H1 (cell line): ENCODE measurements around the gene TMEM252. TPM values are rescaled to one million over a fixed set of nuclear protein-coding genes. Genes with fewer than 3 reads are reported as not detected.
A peak's percentile ranks its signal among the peaks of the same experiment; 100 is the strongest.

Experiments used
- CTCF ChIA-PET: fragments of 300-600 bp; sonication (Branson Sonifier 250); formaldehyde crosslinking; loops from one replicate; lab custom pipeline; 2021; ENCODE audit not compliant: partially characterized antibody; lab: Charles Lee
- POLR2A ChIA-PET: fragments of 300-600 bp; sonication (Branson Sonifier 250); formaldehyde crosslinking; loops from one replicate; lab custom pipeline; 2021; ENCODE audit warnings: inconsistent platforms; ENCODE audit not compliant: partially characterized antibody; lab: Charles Lee
- DNase-seq, 2 experiments: peaks; one replicate each; pipeline versions ENCODE4 v3.0.0 to v3.0.0-alpha.2; 2010 to 2022; ENCODE audit warnings: low spot score in 2 of 2, low read depth in 1 of 2, mixed read lengths in 1 of 2
- FAIRE-seq: peaks from 2 replicates; lab custom pipeline; 2011; peaks lifted over from hg19 to GRCh38; lab: Jason Lieb, UNC
- H2AFZ ChIP-seq: 2 replicates; pipeline ENCODE4 v1.8.1; 2012; ENCODE audit warnings: low read length, inconsistent platforms
- H2AK5ac ChIP-seq: 2 replicates; pipeline ENCODE4 v1.6.1; 2013; ENCODE audit warnings: low read depth, low read length
- H2BK120ac ChIP-seq: replicated peaks from 2 replicates; pipeline ENCODE3; 2013; ENCODE audit warnings: low read depth, low read length, inconsistent platforms
- H2BK12ac ChIP-seq: 2 replicates; pipeline ENCODE4 v1.6.1; 2013; ENCODE audit warnings: low read depth, low read length
- H2BK15ac ChIP-seq: 2 replicates; pipeline ENCODE4 v1.6.1; 2013; ENCODE audit warnings: low read length
- H2BK20ac ChIP-seq: 2 replicates; pipeline ENCODE4 v1.6.1; 2013; ENCODE audit warnings: low read length
- H2BK5ac ChIP-seq: 2 replicates; pipeline ENCODE4 v1.6.1; 2013; ENCODE audit warnings: low read depth, low read length
- H3K14ac ChIP-seq: 2 replicates; pipeline ENCODE4 v1.6.1; 2013; ENCODE audit warnings: inconsistent platforms; ENCODE audit not compliant: insufficient read length
- H3K18ac ChIP-seq: 2 replicates; pipeline ENCODE4 v1.6.1; 2013; ENCODE audit warnings: low read length; ENCODE audit errors: extremely low read depth
- H3K23ac ChIP-seq: 2 replicates; pipeline ENCODE4 v1.6.1; 2013; ENCODE audit warnings: inconsistent platforms; ENCODE audit not compliant: insufficient read length
- H3K23me2 ChIP-seq: 2 replicates; pipeline ENCODE4 v1.6.1; 2013; ENCODE audit warnings: low read depth, low read length
- H3K27ac ChIP-seq: 2 replicates; pipeline ENCODE4 v1.6.1; 2011; ENCODE audit warnings: low read depth, low read length, inconsistent platforms
- H3K27me3 ChIP-seq, 4 experiments: replicated peaks in 1 of 4; 1 replicate in 1 of 4; 2 replicates in 3 of 4; pipeline versions ENCODE4 v1.6.1 to v1.8.1; 2011 to 2013; ENCODE audit warnings: low read length in 3 of 4, mild to moderate bottlenecking in 3 of 4, inconsistent platforms in 2 of 4, mixed read lengths in 2 of 4, moderate library complexity in 1 of 4; ENCODE audit not compliant: control insufficient read depth in 3 of 4, insufficient read depth in 3 of 4; ENCODE audit errors: extremely low read depth in 1 of 4
- H3K36me3 ChIP-seq, 4 experiments: 2 replicates each; pipeline versions ENCODE4 v1.6.1 to v1.8.1; 2011 to 2013; ENCODE audit warnings: mild to moderate bottlenecking in 4 of 4, low read length in 3 of 4, moderate library complexity in 2 of 4, control low read depth in 1 of 4, inconsistent platforms in 1 of 4; ENCODE audit not compliant: insufficient read depth in 4 of 4, control insufficient read depth in 2 of 4
- H3K4ac ChIP-seq: replicated peaks from 2 replicates; pipeline ENCODE3; 2013; ENCODE audit warnings: low read length, low read depth, mixed read lengths, inconsistent platforms; ENCODE audit not compliant: insufficient read length
- H3K4me1 ChIP-seq, 4 experiments: replicated peaks in 1 of 4; 1 replicate in 1 of 4; 2 replicates in 3 of 4; pipeline versions ENCODE4 v1.6.1 to v1.8.1; 2011 to 2013; ENCODE audit warnings: low read length in 3 of 4, inconsistent platforms in 2 of 4, mixed read lengths in 1 of 4; ENCODE audit not compliant: insufficient read depth in 4 of 4, control insufficient read depth in 3 of 4
- H3K4me2 ChIP-seq, 2 experiments: 2 replicates each; pipeline versions ENCODE4 v1.6.1 to v1.8.1; 2011 to 2013; ENCODE audit warnings: low read depth in 2 of 2, low read length in 2 of 2, control low read depth in 1 of 2, inconsistent platforms in 1 of 2, mild to moderate bottlenecking in 1 of 2; ENCODE audit not compliant: insufficient read depth in 1 of 2
- H3K4me3 ChIP-seq, 4 experiments: fragments of 200-600, 300-600 bp in 1 of 4; sonication (generic), shearing (Covaris generic), sonication (Bioruptor Twin) in 1 of 4; 2 replicates each; pipeline versions ENCODE4 v1.5.1 to v1.8.1; 2011 to 2016; ENCODE audit warnings: low read length in 4 of 4, low read depth in 3 of 4, control low read depth in 2 of 4, inconsistent platforms in 2 of 4, mild to moderate bottlenecking in 2 of 4, mixed read lengths in 1 of 4, moderate library complexity in 1 of 4; ENCODE audit not compliant: insufficient read depth in 2 of 4; ENCODE audit errors: extremely low read depth in 1 of 4
- H3K56ac ChIP-seq: replicated peaks from 2 replicates; pipeline ENCODE3; 2013; ENCODE audit warnings: low read depth, mild to moderate bottlenecking, mixed read lengths, low read length, inconsistent platforms; ENCODE audit not compliant: insufficient read length
- H3K79me1 ChIP-seq: 2 replicates; pipeline ENCODE4 v1.6.1; 2013; ENCODE audit warnings: low read depth, low read length, control low read depth
- H3K79me2 ChIP-seq, 2 experiments: 2 replicates each; pipeline versions ENCODE4 v1.6.1 to v1.8.1; 2012 to 2013; ENCODE audit warnings: low read length in 2 of 2, mild to moderate bottlenecking in 2 of 2, inconsistent platforms in 1 of 2; ENCODE audit not compliant: insufficient read depth in 2 of 2, control insufficient read depth in 1 of 2
- H3K9ac ChIP-seq, 4 experiments: replicated peaks in 1 of 4; 1 replicate in 1 of 4; 2 replicates in 3 of 4; pipeline versions ENCODE4 v1.6.1 to v1.8.1; 2011 to 2013; ENCODE audit warnings: low read depth in 3 of 4, low read length in 3 of 4, control low read depth in 2 of 4, mild to moderate bottlenecking in 2 of 4, moderate library complexity in 2 of 4, inconsistent platforms in 1 of 4; ENCODE audit errors: extremely low read depth in 1 of 4
- H3K9me3 ChIP-seq, 2 experiments: 2 replicates each; pipeline versions ENCODE4 v1.6.1 to v1.8.1; 2012 to 2013; ENCODE audit warnings: mild to moderate bottlenecking in 2 of 2, moderate library complexity in 2 of 2, control low read depth in 1 of 2, inconsistent platforms in 1 of 2, low read depth in 1 of 2, low read length in 1 of 2, mixed read lengths in 1 of 2; ENCODE audit not compliant: insufficient read depth in 2 of 2
- H4K20me1 ChIP-seq, 2 experiments: replicated peaks in 1 of 2; 2 replicates each; pipeline versions ENCODE3 to v1.8.1; 2011 to 2013; ENCODE audit warnings: inconsistent platforms in 2 of 2, low read length in 2 of 2, mild to moderate bottlenecking in 1 of 2; ENCODE audit not compliant: insufficient read depth in 2 of 2, control insufficient read depth in 1 of 2
- H4K5ac ChIP-seq: 2 replicates; pipeline ENCODE4 v1.6.1; 2013; ENCODE audit warnings: low read length, low read depth, mixed read lengths, inconsistent platforms; ENCODE audit not compliant: insufficient read length
- H4K8ac ChIP-seq: 2 replicates; pipeline ENCODE4 v1.8.0; 2013; ENCODE audit warnings: mild to moderate bottlenecking, moderate library complexity, low read length, inconsistent platforms; ENCODE audit not compliant: insufficient read depth; ENCODE audit errors: extremely low read depth
- H4K91ac ChIP-seq: replicated peaks from 2 replicates; pipeline ENCODE3; 2013; ENCODE audit warnings: low read length, mixed read lengths, inconsistent platforms; ENCODE audit not compliant: insufficient read length
- JUND ChIP-seq: IDR thresholded peaks from 2 replicates; pipeline ENCODE4 v1.6.1; 2011; ENCODE audit warnings: mild to moderate bottlenecking, improper control_type of control experiment, low read length
- NRF1 ChIP-seq: IDR thresholded peaks from 2 replicates; pipeline ENCODE4 v1.6.1; 2011; ENCODE audit warnings: mild to moderate bottlenecking, low read depth, low read length, improper control_type of control experiment
- PHF8 ChIP-seq: fragments of 200-600 bp; sonication (generic); conservative IDR thresholded peaks from 2 replicates; pipeline ENCODE4 v1.7.1; 2012; ENCODE audit warnings: low read depth, mild to moderate bottlenecking, inconsistent platforms, low read length, moderate library complexity
- RAD21 ChIP-seq, 2 experiments: IDR thresholded peaks in 1 of 2; conservative IDR thresholded peaks in 1 of 2; 2 replicates each; pipeline ENCODE4 v1.6.1; 2011; ENCODE audit warnings: low read depth in 2 of 2, low read length in 2 of 2, improper control_type of control experiment in 1 of 2, inconsistent platforms in 1 of 2, mild to moderate bottlenecking in 1 of 2, moderate library complexity in 1 of 2
- TEAD4 ChIP-seq: IDR thresholded peaks from 2 replicates; pipeline ENCODE4 v1.6.1; 2012; ENCODE audit warnings: low read depth, low read length, inconsistent platforms, mixed read lengths
- YY1 ChIP-seq: IDR thresholded peaks from 2 replicates; pipeline ENCODE4 v1.6.1; 2011; ENCODE audit warnings: low read depth, mild to moderate bottlenecking, low read length
- WGBS, 2 experiments: shearing (Covaris generic) in 1 of 2; methylation state at CpG; one replicate each; pipeline versions ENCODE4 v1.1.6 to v1.1.7; 2013 to 2015; ENCODE audit warnings: low lambda C conversion rate in 2 of 2, mixed read lengths in 2 of 2, inconsistent platforms in 1 of 2, low coverage in 1 of 2, missing lambda C conversion rate in 1 of 2; ENCODE audit not compliant: insufficient replicate concordance in 2 of 2, insufficient coverage in 1 of 2, insufficient read length in 1 of 2; ENCODE audit errors: extremely low coverage in 1 of 2, missing lambda C conversion rate in 1 of 2; 5-methylcytosine and 5-hydroxymethylcytosine counted together
- polyA plus RNA-seq, 7 experiments: library from polyadenylated mRNA; depleted of rRNA in 3 of 7; stranded (reverse) in 5 of 7; unstranded in 2 of 7; fragments of >200 nt in 5 of 7; fragments of 200-250 nt in 2 of 7; gene quantifications; 1 replicate in 5 of 7; 2 replicates in 1 of 7; 4 replicates in 1 of 7; pipeline versions ENCODE4 v1.2.1 to v1.2.3, GENCODE V29; 2011 to 2013; ENCODE audit warnings: missing spikeins in 2 of 7, mixed read lengths in 2 of 7
- total RNA-seq: library from RNA; stranded (reverse); fragmentation: NEBNext Ultra II Directional; extraction: Animal tissue kit (Norgen Biotek cat#: 25700); gene quantifications from 2 replicates; pipeline ENCODE4 v1.2.1, GENCODE V29; 2021
- TF ChIP-seq, protein P1 (sequence below): IDR thresholded peaks from 2 replicates; pipeline ENCODE4 v1.6.1; 2012; ENCODE audit warnings: low read length, inconsistent platforms
- TF ChIP-seq, protein P2 (sequence below): IDR thresholded peaks from 2 replicates; pipeline ENCODE4 v1.6.1; 2011; ENCODE audit warnings: low read depth, mild to moderate bottlenecking, low read length; ENCODE audit not compliant: insufficient read depth

The TMEM252 gene
- total and polyA plus RNA-seq, 2 of the 8 experiments (the other 6 are each of a cell fraction or from before 2014, with no cell fraction given): not detected

GRCh38 chr9:68584189-68585033 lies 43.7 kb upstream of the TMEM252 start:
- Histone ChIP-seq H3K4ac (no peak overlapping the region), H4K20me1 (no peaks in the 10 kb centered on the region), H3K79me2 (no peaks in the 10 kb centered on the region), H3K18ac (no peak overlapping the region), H2AFZ (no peak overlapping the region; the same call in 1 of the 2 replicates), H3K23me2 (no peaks in the 10 kb centered on the region), H2BK12ac (no peak overlapping the region), H4K91ac (no peak overlapping the region), H4K8ac (no peak overlapping the region), H3K56ac (no peak overlapping the region), H3K23ac (no peak overlapping the region), H2BK15ac (no peak overlapping the region), H3K27ac (no peak overlapping the region), H3K14ac (no peak overlapping the region), H3K27me3 (no peaks in the 10 kb centered on the region), H3K9ac (no peak overlapping the region), H2BK5ac (no peak overlapping the region), H2BK120ac (no peak overlapping the region), H3K4me2 (peak overlapping the region in 1 of 2 experiments; percentile 40; a peak in 1 of 4 replicates), H4K5ac (no peak overlapping the region), H3K4me3 (no peak overlapping the region), H3K9me3 (no peaks in the 10 kb centered on the region), H3K79me1 (no peaks in the 10 kb centered on the region), H3K4me1 (peaks cover 0 to 3% (median 0%) of the 10 kb centered on the region in 4 experiments; a peak in 2 of 7 replicates), H2AK5ac (no peak overlapping the region), H3K36me3 (no peaks in the 10 kb centered on the region), H2BK20ac (no peak overlapping the region)
- ChIA-PET CTCF (interaction anchor here (0.6 to 2.9 kb wide), 51 partner anchors 11 to 710 kb away, joined by 3 to 32 read pairs (median 5); partner anchors contain the start of genes FXN, PIP5K1B and PRKACG), POLR2A (no interaction called here)
- FAIRE-seq (peak; percentile 92), DNase-seq (peak; percentile 69 to 82)
- WGBS, 2 experiments: 34% methylated on average over 16 of the region's 16 CpGs; no CpG with 5 or more reads in 1 of the 2 experiments
- no peak for TF ChIP-seq PHF8
- TF ChIP-seq RAD21 (IDR thresholded peaks at IDR 0.05 in 1 of 2, conservative IDR thresholded peaks at IDR 0.05 in 1 of 2; ENCODE audit: low read depth in 2 of 2, low read length in 2 of 2): peak; percentile 95 to 99
- TF ChIP-seq NRF1: no peak
- TF ChIP-seq JUND: no peak
- 0 out of 2 replicates have a peak, but pooled peaks have one; percentile 53 for TF ChIP-seq YY1
- TF ChIP-seq TEAD4: peak; percentile 33; the same call in 1 of the 2 replicates
- TF ChIP-seq, protein P1, sequence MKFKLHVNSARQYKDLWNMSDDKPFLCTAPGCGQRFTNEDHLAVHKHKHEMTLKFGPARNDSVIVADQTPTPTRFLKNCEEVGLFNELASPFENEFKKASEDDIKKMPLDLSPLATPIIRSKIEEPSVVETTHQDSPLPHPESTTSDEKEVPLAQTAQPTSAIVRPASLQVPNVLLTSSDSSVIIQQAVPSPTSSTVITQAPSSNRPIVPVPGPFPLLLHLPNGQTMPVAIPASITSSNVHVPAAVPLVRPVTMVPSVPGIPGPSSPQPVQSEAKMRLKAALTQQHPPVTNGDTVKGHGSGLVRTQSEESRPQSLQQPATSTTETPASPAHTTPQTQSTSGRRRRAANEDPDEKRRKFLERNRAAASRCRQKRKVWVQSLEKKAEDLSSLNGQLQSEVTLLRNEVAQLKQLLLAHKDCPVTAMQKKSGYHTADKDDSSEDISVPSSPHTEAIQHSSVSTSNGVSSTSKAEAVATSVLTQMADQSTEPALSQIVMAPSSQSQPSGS: 0 out of 2 replicates have a peak, but pooled peaks have one; percentile 35
- TF ChIP-seq, protein P2, sequence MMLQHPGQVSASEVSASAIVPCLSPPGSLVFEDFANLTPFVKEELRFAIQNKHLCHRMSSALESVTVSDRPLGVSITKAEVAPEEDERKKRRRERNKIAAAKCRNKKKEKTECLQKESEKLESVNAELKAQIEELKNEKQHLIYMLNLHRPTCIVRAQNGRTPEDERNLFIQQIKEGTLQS: peak; percentile 24; the same call in 1 of the 2 replicates
